ENCODE data around the gene EIF3L.

Gene EIF3L

DNA sequence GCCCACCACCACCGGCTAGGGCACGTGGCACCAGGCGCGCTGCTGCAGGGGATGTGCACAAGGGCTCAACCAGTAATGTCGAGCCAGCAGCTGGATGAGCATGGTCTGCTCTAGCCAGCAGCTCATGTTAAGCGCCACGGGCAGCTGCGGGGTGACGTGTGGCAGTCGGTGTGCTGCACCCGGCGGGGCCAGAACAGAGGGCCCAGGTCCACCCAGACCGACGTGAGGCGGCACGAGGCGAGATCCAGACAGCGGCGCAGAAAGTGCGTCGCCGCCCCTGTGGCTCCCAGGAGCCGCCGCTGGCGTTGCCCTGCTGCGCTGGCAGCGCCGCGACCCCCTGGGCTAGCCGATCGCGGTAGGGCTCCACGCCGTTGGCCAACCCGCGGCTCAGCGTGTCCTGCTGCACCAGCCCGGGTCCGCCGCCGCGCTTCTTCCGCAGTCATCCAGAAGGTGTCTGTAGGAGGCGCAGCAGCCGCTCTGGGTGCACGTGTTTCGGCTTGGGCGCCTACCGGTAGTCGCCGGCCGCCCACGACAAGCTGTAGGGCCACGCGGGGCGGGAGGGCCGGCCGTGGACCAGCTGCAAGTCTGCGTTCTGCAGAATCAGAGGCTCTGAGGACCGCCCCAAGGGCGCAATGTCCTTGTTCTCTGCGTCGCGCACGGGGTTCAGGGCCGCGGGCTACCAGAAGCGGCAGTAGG, 30.7 kb upstream of the EIF3L start:
- H3K4me3 ChIP-seq (ENCODE audit: low read depth, low read length) = peak overlapping the region; percentile 66
- no peaks in the 10 kb centered on the region for H3K27me3 ChIP-seq (ENCODE audit: insufficient read depth, low read length)
- no peaks in the 10 kb centered on the region for H3K4me1 ChIP-seq (ENCODE audit: control insufficient read depth, insufficient read depth, low read length, unreplicated experiment)
- no peak overlapping the region for H3K27ac ChIP-seq (ENCODE audit: low read depth, low read length)
- H3K79me2 ChIP-seq (ENCODE audit: control insufficient read depth, insufficient read depth, low read length, unreplicated experiment) = no peaks in the 10 kb centered on the region
- peak overlapping the region; percentile 81 for H2AFZ ChIP-seq (ENCODE audit: low read length, unreplicated experiment)
- H3K36me3 ChIP-seq (ENCODE audit: insufficient read depth, low read length) = no peaks in the 10 kb centered on the region

DNA sequence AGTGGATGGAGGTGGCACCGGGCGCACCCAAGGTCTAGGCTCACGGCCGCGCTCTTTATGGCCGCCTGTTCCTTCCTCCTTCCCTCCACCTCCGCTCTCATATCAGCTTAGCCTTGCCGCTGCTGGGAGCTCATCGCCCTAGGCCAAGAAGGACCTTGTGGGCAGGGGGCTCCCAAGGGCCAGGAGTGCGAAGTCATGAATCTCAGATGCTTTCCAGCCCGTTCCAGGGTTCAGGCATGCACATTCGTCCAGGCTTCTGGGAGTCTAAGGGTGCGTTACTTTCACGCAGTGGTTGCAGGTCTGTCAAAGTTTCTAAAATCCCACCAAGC, 30.1 kb upstream of the EIF3L start:
- Histone ChIP-seq H3K36me3 (ENCODE audit: insufficient read depth, low read length) (no peaks in the 10 kb centered on the region), H3K27ac (ENCODE audit: low read depth, low read length) (no peak overlapping the region), H3K79me2 (ENCODE audit: control insufficient read depth, insufficient read depth, low read length, unreplicated experiment) (no peaks in the 10 kb centered on the region), H2AFZ (ENCODE audit: low read length, unreplicated experiment) (no peak overlapping the region), H3K4me1 (ENCODE audit: control insufficient read depth, insufficient read depth, low read length, unreplicated experiment) (no peaks in the 10 kb centered on the region), H3K27me3 (ENCODE audit: insufficient read depth, low read length) (no peaks in the 10 kb centered on the region), H3K4me3 (ENCODE audit: low read depth, low read length) (peak overlapping the region; percentile 66)

DNA sequence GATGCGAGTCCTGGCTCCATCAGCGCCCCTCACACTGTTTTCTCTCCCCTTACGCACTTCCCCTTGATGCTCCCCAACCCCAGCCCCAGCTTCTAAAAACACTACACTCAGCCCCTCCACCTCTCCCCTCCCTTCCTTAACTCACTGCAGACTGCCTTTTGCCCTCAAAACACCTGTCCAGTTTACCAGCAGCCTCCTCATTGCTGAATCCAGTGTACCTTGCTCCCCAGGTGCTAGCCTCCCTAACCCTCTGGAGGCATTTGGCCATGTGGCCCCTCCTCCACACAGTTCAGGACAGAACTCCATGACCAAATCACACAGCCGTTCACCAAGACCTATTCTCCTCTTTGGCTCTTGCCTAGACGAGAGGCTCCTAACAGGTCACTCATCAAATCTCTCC, 28.9 kb upstream of the EIF3L start:
- Histone ChIP-seq H3K36me3 (ENCODE audit: insufficient read depth, low read length) (no peaks in the 10 kb centered on the region), H3K27me3 (ENCODE audit: insufficient read depth, low read length) (peaks cover 3% of the 10 kb centered on the region; the same call in 1 of the 2 replicates), H2AFZ (ENCODE audit: low read length, unreplicated experiment) (no peak overlapping the region), H3K4me1 (ENCODE audit: control insufficient read depth, insufficient read depth, low read length, unreplicated experiment) (no peaks in the 10 kb centered on the region), H3K4me3 (ENCODE audit: low read depth, low read length) (no peak overlapping the region), H3K79me2 (ENCODE audit: control insufficient read depth, insufficient read depth, low read length, unreplicated experiment) (no peaks in the 10 kb centered on the region), H3K27ac (ENCODE audit: low read depth, low read length) (no peak overlapping the region)

DNA sequence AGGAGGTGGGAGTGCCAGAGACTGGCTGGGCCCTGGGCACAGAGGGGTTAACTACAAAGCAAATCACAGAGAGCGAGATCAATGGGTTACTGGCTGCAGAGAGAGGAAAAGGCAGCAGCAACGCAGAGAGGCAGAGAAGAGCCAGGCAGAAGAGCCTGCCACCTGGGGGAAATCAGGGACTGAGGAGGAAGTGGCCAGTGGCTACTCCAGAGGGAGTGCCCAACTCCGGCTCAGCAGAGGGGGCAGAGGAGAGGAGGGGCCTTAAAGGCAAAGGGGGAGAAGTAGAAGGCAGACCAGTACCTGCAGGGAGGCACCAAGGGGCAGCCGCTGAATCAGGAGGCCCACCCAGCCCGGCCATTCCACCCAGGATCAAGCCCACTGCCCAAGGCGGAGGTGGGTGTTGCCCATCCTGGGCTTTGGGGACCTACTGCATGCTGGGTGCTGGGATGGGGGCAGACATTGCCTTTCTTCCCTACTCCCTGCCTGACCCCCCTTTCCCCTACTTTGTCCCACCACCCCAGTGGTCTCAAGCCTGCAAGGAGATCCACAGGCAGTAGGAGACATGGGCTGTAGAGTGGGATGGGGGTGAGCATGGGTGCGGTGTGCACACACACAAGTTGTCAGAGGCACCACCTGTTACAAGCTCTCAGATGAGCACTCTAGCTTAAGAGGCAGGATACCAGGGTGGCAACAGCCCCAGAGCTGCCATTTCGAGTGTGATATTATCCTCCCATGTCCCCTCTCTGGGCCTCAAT, 27.0 kb upstream of the EIF3L start:
- H3K79me2 ChIP-seq (ENCODE audit: control insufficient read depth, insufficient read depth, low read length, unreplicated experiment) = no peaks in the 10 kb centered on the region

DNA sequence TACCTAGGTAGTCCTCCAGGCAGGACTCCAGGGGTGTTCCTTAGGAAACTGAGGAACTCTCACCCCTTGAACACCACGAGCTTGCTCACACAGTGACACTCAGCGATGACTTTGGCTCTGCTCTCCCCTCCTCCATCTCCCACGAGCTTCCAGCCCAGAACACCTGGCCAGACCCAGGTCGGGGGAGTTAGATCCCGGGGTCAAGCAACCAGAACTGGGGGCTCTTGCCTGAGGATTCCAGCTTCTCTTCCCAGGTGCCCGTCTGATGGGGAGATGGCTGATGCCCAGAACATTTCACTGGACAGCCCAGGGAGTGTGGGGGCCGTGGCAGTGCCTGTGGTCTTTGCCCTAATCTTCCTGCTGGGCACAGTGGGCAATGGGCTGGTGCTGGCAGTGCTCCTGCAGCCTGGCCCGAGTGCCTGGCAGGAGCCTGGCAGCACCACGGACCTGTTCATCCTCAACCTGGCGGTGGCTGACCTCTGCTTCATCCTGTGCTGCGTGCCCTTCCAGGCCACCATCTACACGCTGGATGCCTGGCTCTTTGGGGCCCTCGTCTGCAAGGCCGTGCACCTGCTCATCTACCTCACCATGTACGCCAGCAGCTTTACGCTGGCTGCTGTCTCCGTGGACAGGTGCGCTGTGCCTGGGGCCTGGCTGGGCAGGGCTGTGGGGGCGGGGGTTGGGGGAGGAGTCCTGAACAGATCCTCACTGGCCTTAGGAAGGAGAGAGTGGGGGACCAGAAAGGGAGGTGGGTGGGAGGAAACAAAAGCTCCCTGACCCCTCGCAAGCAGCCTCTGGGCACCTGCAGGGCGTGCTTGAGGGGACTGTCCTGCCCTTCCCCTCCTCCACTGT, 25.9 kb upstream of the EIF3L start, which contains the start of gene GALR3:
TSS of gene GALR3 (plus strand) at position 249 of the 852 bp plus-strand sequence. CDS start at position 274, 25 bp downstream.
- Histone ChIP-seq H2AFZ (ENCODE audit: low read length, unreplicated experiment) (no peak within 1 kb of the TSS), H3K36me3 (ENCODE audit: insufficient read depth, low read length) (no peaks in the 10 kb centered on the region), H3K4me3 (ENCODE audit: low read depth, low read length) (no peak within 1 kb of the TSS), H3K27me3 (ENCODE audit: insufficient read depth, low read length) (peaks cover 3% of the 10 kb centered on the region; the same call in 1 of the 2 replicates), H3K27ac (ENCODE audit: low read depth, low read length) (no peak within 1 kb of the TSS), H3K4me1 (ENCODE audit: control insufficient read depth, insufficient read depth, low read length, unreplicated experiment) (no peaks in the 10 kb centered on the region), H3K79me2 (ENCODE audit: control insufficient read depth, insufficient read depth, low read length, unreplicated experiment) (no peaks in the 10 kb centered on the region)

More for the DNA sequence above, 27.0 kb upstream of the EIF3L start:
- H3K4me1 ChIP-seq (ENCODE audit: control insufficient read depth, insufficient read depth, low read length, unreplicated experiment) = no peaks in the 10 kb centered on the region
- H3K27me3 ChIP-seq (ENCODE audit: insufficient read depth, low read length) = peaks cover 3% of the 10 kb centered on the region; the same call in 1 of the 2 replicates
- no peak overlapping the region for H2AFZ ChIP-seq (ENCODE audit: low read length, unreplicated experiment)
- no peak overlapping the region for H3K27ac ChIP-seq (ENCODE audit: low read depth, low read length)
- no peaks in the 10 kb centered on the region for H3K36me3 ChIP-seq (ENCODE audit: insufficient read depth, low read length)
- no peak overlapping the region for H3K4me3 ChIP-seq (ENCODE audit: low read depth, low read length)

DNA sequence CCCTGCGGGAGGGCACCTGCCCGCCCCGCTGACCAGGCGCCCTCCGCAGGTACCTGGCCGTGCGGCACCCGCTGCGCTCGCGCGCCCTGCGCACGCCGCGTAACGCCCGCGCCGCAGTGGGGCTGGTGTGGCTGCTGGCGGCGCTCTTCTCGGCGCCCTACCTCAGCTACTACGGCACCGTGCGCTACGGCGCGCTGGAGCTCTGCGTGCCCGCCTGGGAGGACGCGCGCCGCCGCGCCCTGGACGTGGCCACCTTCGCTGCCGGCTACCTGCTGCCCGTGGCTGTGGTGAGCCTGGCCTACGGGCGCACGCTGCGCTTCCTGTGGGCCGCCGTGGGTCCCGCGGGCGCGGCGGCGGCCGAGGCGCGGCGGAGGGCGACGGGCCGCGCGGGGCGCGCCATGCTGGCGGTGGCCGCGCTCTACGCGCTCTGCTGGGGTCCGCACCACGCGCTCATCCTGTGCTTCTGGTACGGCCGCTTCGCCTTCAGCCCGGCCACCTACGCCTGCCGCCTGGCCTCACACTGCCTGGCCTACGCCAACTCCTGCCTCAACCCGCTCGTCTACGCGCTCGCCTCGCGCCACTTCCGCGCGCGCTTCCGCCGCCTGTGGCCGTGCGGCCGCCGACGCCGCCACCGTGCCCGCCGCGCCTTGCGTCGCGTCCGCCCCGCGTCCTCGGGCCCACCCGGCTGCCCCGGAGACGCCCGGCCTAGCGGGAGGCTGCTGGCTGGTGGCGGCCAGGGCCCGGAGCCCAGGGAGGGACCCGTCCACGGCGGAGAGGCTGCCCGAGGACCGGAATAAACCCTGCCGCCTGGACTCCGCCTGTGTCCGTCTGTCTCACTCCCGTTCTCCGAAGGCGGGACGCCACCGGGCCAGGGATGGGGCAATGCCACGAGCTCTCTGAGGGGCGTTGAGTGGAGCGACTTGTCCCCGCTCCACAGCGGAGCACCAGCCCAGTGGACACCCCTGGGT, 24.3 kb upstream of the EIF3L start:
- peaks cover 3% of the 10 kb centered on the region; the same call in 1 of the 2 replicates for H3K27me3 ChIP-seq (ENCODE audit: insufficient read depth, low read length)
- H2AFZ ChIP-seq (ENCODE audit: low read length, unreplicated experiment) = no peak overlapping the region
- H3K79me2 ChIP-seq (ENCODE audit: control insufficient read depth, insufficient read depth, low read length, unreplicated experiment) = no peaks in the 10 kb centered on the region
- H3K4me1 ChIP-seq (ENCODE audit: control insufficient read depth, insufficient read depth, low read length, unreplicated experiment) = no peaks in the 10 kb centered on the region
- no peaks in the 10 kb centered on the region for H3K36me3 ChIP-seq (ENCODE audit: insufficient read depth, low read length)
- H3K27ac ChIP-seq (ENCODE audit: low read depth, low read length) = no peak overlapping the region
- no peak overlapping the region for H3K4me3 ChIP-seq (ENCODE audit: low read depth, low read length)

DNA sequence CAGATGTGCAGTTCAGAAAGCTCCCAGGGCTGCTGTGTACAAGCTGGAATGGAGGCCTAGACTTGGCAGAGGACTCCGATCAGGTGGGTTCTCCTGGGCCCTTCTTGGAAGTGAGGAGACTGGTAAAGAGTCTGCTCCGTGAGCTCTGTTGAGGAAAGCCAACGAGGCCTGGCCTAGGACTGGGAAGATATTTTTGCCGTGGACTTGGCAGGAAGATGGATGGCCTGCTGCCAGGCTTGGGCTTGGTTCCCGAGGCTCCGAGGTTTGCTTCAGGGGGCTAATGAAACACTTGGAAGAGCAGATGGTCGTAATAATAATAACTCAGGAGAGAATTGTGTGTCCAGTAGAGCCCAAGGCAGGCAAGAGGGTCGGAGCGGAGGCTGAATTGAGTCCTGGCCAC, 22.2 kb upstream of the EIF3L start:
- Histone ChIP-seq H3K4me3 (ENCODE audit: low read depth, low read length) (no peak overlapping the region), H2AFZ (ENCODE audit: low read length, unreplicated experiment) (no peak overlapping the region), H3K27ac (ENCODE audit: low read depth, low read length) (no peak overlapping the region), H3K79me2 (ENCODE audit: control insufficient read depth, insufficient read depth, low read length, unreplicated experiment) (no peaks in the 10 kb centered on the region), H3K27me3 (ENCODE audit: insufficient read depth, low read length) (peaks cover 3% of the 10 kb centered on the region; the same call in 1 of the 2 replicates), H3K36me3 (ENCODE audit: insufficient read depth, low read length) (no peaks in the 10 kb centered on the region), H3K4me1 (ENCODE audit: control insufficient read depth, insufficient read depth, low read length, unreplicated experiment) (no peaks in the 10 kb centered on the region)

DNA sequence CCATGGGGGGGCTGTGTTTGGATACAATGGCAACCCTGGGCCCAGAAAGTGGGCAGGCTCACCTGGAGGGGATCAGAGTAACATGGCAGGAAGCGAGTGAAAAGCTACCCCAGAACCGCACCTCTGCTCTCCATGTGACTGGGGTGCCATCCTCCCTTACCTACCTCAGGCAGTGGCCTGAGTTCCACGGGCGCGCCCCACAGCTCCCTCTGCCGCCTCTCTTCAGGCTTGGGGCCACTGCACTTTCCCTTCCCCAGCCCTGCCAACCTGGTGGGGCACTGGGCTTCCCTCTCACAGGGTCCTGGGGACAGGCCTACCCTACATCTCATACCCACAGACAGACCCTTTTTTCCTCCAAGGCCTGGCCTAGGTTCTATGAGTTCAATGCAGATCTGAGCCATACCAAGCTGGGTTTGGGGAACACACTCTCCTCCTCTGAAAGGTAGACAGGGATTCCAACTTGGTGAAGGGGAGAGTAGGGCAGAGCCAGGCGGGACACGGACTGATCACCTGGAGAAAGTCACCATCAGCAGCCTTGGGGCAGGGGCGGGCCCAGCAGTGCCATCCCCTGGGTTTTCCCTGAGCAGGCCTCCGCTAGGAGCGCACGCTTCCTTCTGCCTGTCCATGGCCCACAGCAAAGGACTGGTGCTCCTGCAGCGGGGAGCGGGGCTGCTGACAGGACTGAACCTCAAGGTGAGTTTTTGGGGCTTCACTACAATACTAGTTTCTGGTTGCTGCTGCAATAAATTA, 19.0 kb upstream of the EIF3L start:
- H3K27ac ChIP-seq (ENCODE audit: low read depth, low read length) = no peak overlapping the region
- H3K36me3 ChIP-seq (ENCODE audit: insufficient read depth, low read length) = no peaks in the 10 kb centered on the region
- H3K79me2 ChIP-seq (ENCODE audit: control insufficient read depth, insufficient read depth, low read length, unreplicated experiment) = no peaks in the 10 kb centered on the region
- no peaks in the 10 kb centered on the region for H3K27me3 ChIP-seq (ENCODE audit: insufficient read depth, low read length)
- no peak overlapping the region for H2AFZ ChIP-seq (ENCODE audit: low read length, unreplicated experiment)
- no peak overlapping the region for H3K4me3 ChIP-seq (ENCODE audit: low read depth, low read length)
- no peaks in the 10 kb centered on the region for H3K4me1 ChIP-seq (ENCODE audit: control insufficient read depth, insufficient read depth, low read length, unreplicated experiment)

DNA sequence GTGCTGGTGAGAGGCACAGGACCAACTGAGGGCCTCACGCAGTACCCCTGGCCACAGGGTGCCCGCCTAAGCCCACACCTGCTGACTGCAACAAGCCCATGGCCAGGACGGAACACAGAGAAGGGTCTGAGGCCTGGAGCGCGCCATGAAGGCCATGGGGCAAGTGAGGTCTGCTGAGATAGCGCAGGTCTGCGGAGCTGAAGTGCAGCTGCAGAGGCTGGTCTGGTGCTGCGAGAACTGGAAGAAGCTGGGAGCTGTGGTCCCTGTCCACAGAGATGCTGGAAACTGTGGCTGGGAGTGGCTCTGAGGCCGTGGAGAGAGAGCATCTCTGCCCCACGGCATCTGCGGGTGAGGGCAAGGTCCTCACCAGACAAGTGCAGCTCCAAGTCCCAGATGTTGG, 17.7 kb upstream of the EIF3L start:
- H2AFZ ChIP-seq (ENCODE audit: low read length, unreplicated experiment) = no peak overlapping the region
- no peak overlapping the region for H3K27ac ChIP-seq (ENCODE audit: low read depth, low read length)
- no peaks in the 10 kb centered on the region for H3K27me3 ChIP-seq (ENCODE audit: insufficient read depth, low read length)
- H3K4me1 ChIP-seq (ENCODE audit: control insufficient read depth, insufficient read depth, low read length, unreplicated experiment) = no peaks in the 10 kb centered on the region
- H3K79me2 ChIP-seq (ENCODE audit: control insufficient read depth, insufficient read depth, low read length, unreplicated experiment) = no peaks in the 10 kb centered on the region
- no peak overlapping the region for H3K4me3 ChIP-seq (ENCODE audit: low read depth, low read length)
- no peaks in the 10 kb centered on the region for H3K36me3 ChIP-seq (ENCODE audit: insufficient read depth, low read length)
